Measurements from ENCODE around the gene STRIP1.

STRIP1 gene

GRCh38 chr1:110088739-110089316 is 54.4 kb downstream of the STRIP1 start:
- DNase-seq (ENCODE audit: extremely low spot score, insufficient read length, low read depth): no peak
- no peak for FAIRE-seq

GRCh38 chr1:110089561-110090275 is 55.3 kb downstream of the STRIP1 start:
- FAIRE-seq: no peak
- no peak for DNase-seq (ENCODE audit: extremely low spot score, insufficient read length, low read depth)

- FAIRE-seq (no peak), DNase-seq (ENCODE audit: extremely low spot score, insufficient read length, low read depth) (no peak)
These were observed 57.0 kb downstream of the STRIP1 start for GRCh38 chr1:110091381-110091780.

GRCh38 chr1:110091791-110092190 is 57.4 kb downstream of the STRIP1 start:
- FAIRE-seq (no peak), DNase-seq (ENCODE audit: extremely low spot score, insufficient read length, low read depth) (no peak)

- DNase-seq (ENCODE audit: extremely low spot score, insufficient read length, low read depth): no peak
These were observed 58.6 kb downstream of the STRIP1 start for GRCh38 chr1:110092991-110093390.

GRCh38 chr1:110094931-110095654 is 60.7 kb downstream of the STRIP1 start:
- DNase-seq (ENCODE audit: extremely low spot score, insufficient read length, low read depth): no peak

More at GRCh38 chr1:110092991-110093390, 58.6 kb downstream of the STRIP1 start:
- no peak for FAIRE-seq

GRCh38 chr1:110097507-110098221 is 63.2 kb downstream of the STRIP1 start:
- no peak for FAIRE-seq
- DNase-seq (ENCODE audit: extremely low spot score, insufficient read length, low read depth): no peak

More at GRCh38 chr1:110094931-110095654, 60.7 kb downstream of the STRIP1 start:
- no peak for FAIRE-seq

GRCh38 chr1:110098222-110099026 is 64.0 kb downstream of the STRIP1 start:
- DNase-seq (ENCODE audit: extremely low spot score, insufficient read length, low read depth) (no peak), FAIRE-seq (no peak)

- FAIRE-seq (no peak), DNase-seq (ENCODE audit: extremely low spot score, insufficient read length, low read depth) (no peak)
These were observed 65.9 kb downstream of the STRIP1 start for GRCh38 chr1:110100335-110100734.

- DNase-seq (ENCODE audit: extremely low spot score, insufficient read length, low read depth): no peak
These were observed 67.7 kb downstream of the STRIP1 start for GRCh38 chr1:110102081-110102480.

More at GRCh38 chr1:110102081-110102480, 67.7 kb downstream of the STRIP1 start:
- no peak for FAIRE-seq

Data from GM18507 (cell line).